ENCODE data around the gene GPR50. TPM values are rescaled to one million over a fixed set of nuclear protein-coding genes. Genes with fewer than 3 reads are reported as not detected.

Gene GPR50
- total and polyA plus RNA-seq, 4 donors = not detected

DNA sequence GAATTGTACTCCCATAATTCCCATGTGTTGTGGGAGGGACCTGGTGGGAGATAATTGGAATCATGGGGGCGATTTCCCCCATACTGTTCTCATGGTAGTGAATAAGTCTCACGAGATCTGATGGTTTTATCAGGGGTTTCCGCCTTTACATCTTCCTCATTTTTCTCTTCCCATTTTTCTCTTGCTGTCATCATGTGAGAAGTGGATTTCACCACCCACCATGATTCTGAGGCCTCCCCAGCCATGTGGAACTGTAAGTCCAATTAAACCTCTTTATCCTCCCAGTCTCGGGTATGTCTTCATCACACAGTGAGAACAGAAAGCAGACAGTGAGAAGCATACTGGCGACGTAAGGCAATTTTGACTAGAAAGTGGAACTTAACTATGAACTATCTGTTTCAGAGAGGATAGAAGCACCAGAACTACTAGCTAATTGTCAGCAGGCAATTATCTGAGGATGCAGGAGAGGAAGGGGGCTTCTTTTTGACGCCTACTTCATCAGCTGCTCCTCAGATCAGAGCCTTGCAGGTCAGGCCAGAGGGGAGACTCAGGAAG, 8.5 kb upstream of the GPR50 start:
- H3K4me1 ChIP-seq (ENCODE audit: control insufficient read depth in 4 of 4, insufficient read depth in 4 of 4, low read length in 3 of 4) = no peaks in the 10 kb centered on the region
- H3K9me3 ChIP-seq (ENCODE audit: control insufficient read depth in 4 of 4, low read length in 3 of 4) = peaks cover 0 to 4% (median 1%) of the 10 kb centered on the region in 4 donors
- no peak overlapping the region for H3K9ac ChIP-seq (ENCODE audit: low read depth in 1 of 2, low read length in 2 of 2)
- no peak overlapping the region for H3K4me3 ChIP-seq (ENCODE audit: low read depth in 1 of 3, low read length in 3 of 3)
- H3K27ac ChIP-seq (ENCODE audit: low read depth in 1 of 2, low read length in 2 of 2) = no peak overlapping the region
- DNase-seq (ENCODE audit: low spot score) = no peak
- H3K36me3 ChIP-seq (ENCODE audit: control insufficient read depth in 4 of 4, insufficient read depth in 3 of 4, low read depth in 1 of 4, low read length in 3 of 4) = no peaks in the 10 kb centered on the region
- TF ChIP-seq FOXA1 (IDR thresholded peaks at IDR 0.05) (no peak), HNF4A (conservative IDR thresholded peaks at IDR 0.05) (no peak)
- WGBS = 66% methylated on average over 7 of the region's 7 CpGs
- H3K27me3 ChIP-seq (ENCODE audit: control insufficient read depth in 4 of 4, insufficient read depth in 4 of 4, low read length in 3 of 4) = peaks cover 0 to 5% (median 0%) of the 10 kb centered on the region in 4 donors

DNA sequence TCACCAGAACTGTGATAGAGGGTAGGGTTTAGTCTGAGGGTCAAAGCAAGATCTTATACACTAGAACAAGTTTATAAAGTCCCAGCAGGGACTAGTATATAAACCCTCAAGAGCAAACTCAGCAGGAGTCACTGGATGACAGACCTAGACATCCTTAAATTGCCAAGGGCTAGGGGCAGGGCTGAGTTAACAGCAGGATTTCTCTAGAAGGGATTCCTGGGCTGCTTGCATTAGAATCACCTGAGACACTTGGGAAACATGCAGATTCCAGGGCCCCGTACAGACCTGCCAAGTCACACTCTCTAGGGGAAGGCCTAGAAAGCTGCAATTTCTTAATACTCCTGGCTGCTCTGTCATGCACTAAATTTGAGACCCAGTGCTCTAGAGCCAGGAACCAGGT, 6.6 kb upstream of the GPR50 start:
- no peak overlapping the region for H3K4me3 ChIP-seq (ENCODE audit: low read depth in 1 of 3, low read length in 3 of 3)
- no peaks in the 10 kb centered on the region for H3K36me3 ChIP-seq (ENCODE audit: control insufficient read depth in 4 of 4, insufficient read depth in 3 of 4, low read depth in 1 of 4, low read length in 3 of 4)
- H3K27ac ChIP-seq (ENCODE audit: low read depth in 1 of 2, low read length in 2 of 2) = no peak overlapping the region
- WGBS = 89% methylated on average over 1 of the region's 1 CpG
- no peaks in the 10 kb centered on the region for H3K4me1 ChIP-seq (ENCODE audit: control insufficient read depth in 4 of 4, insufficient read depth in 4 of 4, low read length in 3 of 4)
- peaks cover 0 to 14% (median 0%) of the 10 kb centered on the region in 4 donors for H3K27me3 ChIP-seq (ENCODE audit: control insufficient read depth in 4 of 4, insufficient read depth in 4 of 4, low read length in 3 of 4)
- H3K9me3 ChIP-seq (ENCODE audit: control insufficient read depth in 4 of 4, low read length in 3 of 4) = peaks cover 0 to 4% (median 1%) of the 10 kb centered on the region in 4 donors
- H3K9ac ChIP-seq (ENCODE audit: low read depth in 1 of 2, low read length in 2 of 2) = no peak overlapping the region
- DNase-seq (ENCODE audit: low spot score) = no peak
- TF ChIP-seq, protein P1, sequence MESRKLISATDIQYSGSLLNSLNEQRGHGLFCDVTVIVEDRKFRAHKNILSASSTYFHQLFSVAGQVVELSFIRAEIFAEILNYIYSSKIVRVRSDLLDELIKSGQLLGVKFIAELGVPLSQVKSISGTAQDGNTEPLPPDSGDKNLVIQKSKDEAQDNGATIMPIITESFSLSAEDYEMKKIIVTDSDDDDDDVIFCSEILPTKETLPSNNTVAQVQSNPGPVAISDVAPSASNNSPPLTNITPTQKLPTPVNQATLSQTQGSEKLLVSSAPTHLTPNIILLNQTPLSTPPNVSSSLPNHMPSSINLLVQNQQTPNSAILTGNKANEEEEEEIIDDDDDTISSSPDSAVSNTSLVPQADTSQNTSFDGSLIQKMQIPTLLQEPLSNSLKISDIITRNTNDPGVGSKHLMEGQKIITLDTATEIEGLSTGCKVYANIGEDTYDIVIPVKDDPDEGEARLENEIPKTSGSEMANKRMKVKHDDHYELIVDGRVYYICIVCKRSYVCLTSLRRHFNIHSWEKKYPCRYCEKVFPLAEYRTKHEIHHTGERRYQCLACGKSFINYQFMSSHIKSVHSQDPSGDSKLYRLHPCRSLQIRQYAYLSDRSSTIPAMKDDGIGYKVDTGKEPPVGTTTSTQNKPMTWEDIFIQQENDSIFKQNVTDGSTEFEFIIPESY (IDR thresholded peaks at IDR 0.05) = no peak
- no peak for TF ChIP-seq NR2F2 (IDR thresholded peaks at IDR 0.05)

DNA sequence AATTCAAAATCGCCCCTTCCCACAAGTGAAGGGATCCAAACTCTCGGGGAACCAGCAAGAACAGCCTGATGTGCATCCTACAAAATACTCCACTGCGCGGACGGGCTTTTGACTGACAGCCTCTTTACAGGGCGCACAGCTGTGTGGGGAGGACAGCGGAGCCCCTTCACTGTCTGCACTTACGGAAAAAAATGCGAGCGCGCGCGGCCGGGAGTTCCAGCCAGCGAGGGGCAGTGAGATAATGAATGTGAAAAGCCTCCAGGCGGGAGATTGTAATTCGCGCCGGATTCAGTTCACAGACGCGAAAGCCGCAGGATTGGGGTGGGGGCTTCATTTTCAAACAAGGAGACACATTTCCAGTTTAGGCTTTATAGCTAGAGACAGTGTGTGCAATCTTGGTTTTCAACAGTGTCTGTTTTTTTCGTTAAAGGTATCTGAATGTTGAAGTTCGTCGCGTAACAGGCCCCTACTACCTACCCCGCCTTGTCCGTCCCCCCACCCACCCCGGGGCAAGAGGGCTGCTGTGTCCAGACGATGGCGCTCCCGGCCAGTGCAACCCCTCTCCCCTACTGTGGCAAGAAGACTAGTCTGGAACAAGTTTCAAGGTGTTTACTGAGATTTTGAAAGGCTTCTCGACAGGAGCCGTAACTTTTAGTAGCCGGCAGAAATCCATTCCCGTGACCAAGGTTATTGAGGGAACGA, 1.7 kb upstream of the GPR50 start:
- DNase-seq (ENCODE audit: low spot score) = no peak

More for the DNA sequence above, 1.7 kb upstream of the GPR50 start:
- TF ChIP-seq, protein P2, sequence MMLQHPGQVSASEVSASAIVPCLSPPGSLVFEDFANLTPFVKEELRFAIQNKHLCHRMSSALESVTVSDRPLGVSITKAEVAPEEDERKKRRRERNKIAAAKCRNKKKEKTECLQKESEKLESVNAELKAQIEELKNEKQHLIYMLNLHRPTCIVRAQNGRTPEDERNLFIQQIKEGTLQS (IDR thresholded peaks at IDR 0.05) = no peak
- no peak for TF ChIP-seq RAD21 (IDR thresholded peaks at IDR 0.05)
- TF ChIP-seq, protein P3, sequence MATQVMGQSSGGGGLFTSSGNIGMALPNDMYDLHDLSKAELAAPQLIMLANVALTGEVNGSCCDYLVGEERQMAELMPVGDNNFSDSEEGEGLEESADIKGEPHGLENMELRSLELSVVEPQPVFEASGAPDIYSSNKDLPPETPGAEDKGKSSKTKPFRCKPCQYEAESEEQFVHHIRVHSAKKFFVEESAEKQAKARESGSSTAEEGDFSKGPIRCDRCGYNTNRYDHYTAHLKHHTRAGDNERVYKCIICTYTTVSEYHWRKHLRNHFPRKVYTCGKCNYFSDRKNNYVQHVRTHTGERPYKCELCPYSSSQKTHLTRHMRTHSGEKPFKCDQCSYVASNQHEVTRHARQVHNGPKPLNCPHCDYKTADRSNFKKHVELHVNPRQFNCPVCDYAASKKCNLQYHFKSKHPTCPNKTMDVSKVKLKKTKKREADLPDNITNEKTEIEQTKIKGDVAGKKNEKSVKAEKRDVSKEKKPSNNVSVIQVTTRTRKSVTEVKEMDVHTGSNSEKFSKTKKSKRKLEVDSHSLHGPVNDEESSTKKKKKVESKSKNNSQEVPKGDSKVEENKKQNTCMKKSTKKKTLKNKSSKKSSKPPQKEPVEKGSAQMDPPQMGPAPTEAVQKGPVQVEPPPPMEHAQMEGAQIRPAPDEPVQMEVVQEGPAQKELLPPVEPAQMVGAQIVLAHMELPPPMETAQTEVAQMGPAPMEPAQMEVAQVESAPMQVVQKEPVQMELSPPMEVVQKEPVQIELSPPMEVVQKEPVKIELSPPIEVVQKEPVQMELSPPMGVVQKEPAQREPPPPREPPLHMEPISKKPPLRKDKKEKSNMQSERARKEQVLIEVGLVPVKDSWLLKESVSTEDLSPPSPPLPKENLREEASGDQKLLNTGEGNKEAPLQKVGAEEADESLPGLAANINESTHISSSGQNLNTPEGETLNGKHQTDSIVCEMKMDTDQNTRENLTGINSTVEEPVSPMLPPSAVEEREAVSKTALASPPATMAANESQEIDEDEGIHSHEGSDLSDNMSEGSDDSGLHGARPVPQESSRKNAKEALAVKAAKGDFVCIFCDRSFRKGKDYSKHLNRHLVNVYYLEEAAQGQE (IDR thresholded peaks at IDR 0.05) = no peak
- no peak for TF ChIP-seq HNF4A (conservative IDR thresholded peaks at IDR 0.05)
- no peak for TF ChIP-seq SP1 (IDR thresholded peaks at IDR 0.05)
- TF ChIP-seq HNF4G (IDR thresholded peaks at IDR 0.05) = no peak
- no peak for TF ChIP-seq YY1 (IDR thresholded peaks at IDR 0.05)
- Histone ChIP-seq H3K9ac (ENCODE audit: low read depth in 1 of 2, low read length in 2 of 2) (no peak overlapping the region), H3K9me3 (ENCODE audit: control insufficient read depth in 4 of 4, low read length in 3 of 4) (peaks cover 0 to 7% (median under 1%) of the 10 kb centered on the region in 4 donors), H3K4me3 (ENCODE audit: low read depth in 1 of 3, low read length in 3 of 3) (no peak overlapping the region), H3K36me3 (ENCODE audit: control insufficient read depth in 4 of 4, insufficient read depth in 3 of 4, low read depth in 1 of 4, low read length in 3 of 4) (no peaks in the 10 kb centered on the region), H3K27ac (ENCODE audit: low read depth in 1 of 2, low read length in 2 of 2) (no peak overlapping the region), H3K4me1 (ENCODE audit: control insufficient read depth in 4 of 4, insufficient read depth in 4 of 4, low read length in 3 of 4) (peaks cover 0 to 10% (median 0%) of the 10 kb centered on the region in 4 donors), H3K27me3 (ENCODE audit: control insufficient read depth in 4 of 4, insufficient read depth in 4 of 4, low read length in 3 of 4) (peaks cover 0 to 11% (median 0%) of the 10 kb centered on the region in 4 donors)
- 4% methylated on average over 37 of the region's 37 CpGs for WGBS
